B cell (primary cell): ENCODE measurements around the gene RIT2.

ENCODE experiments used
- EZH2 ChIP-seq: IDR thresholded peaks from 2 replicates; pipeline ENCODE4 v1.6.1; 2012; ENCODE audit warnings: borderline replicate concordance, low read depth, mild to moderate bottlenecking, moderate library complexity, low read length; ENCODE audit not compliant: insufficient read depth, poor library complexity, severe bottlenecking
- TF ChIP-seq, protein P1 (sequence below): fragments of 200-600 bp; IDR thresholded peaks from one replicate; pipeline ENCODE4 v1.8.0; 2022; ENCODE audit warnings: antibody characterized with exemption, mild to moderate bottlenecking

DNA sequence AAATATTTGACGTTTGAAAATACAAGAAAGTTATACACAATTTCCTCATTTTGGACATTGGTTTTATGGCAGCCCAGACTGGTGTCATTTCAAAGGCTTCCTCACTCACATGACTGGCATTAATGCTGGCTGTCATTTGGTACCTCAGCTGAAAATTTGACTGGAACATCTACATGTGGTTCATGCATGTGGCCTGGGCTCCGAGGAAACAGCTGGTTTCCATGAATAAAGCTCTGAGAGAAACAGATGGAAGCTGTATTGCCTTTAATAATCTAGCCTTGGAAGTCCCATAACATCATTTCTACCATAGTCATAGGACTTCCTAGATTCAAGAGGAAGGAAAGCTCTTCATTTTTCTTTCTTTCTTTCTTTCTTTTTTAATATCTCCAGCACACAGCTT lies 42.9 kb upstream of the RIT2 start:
- TF ChIP-seq, protein P1, sequence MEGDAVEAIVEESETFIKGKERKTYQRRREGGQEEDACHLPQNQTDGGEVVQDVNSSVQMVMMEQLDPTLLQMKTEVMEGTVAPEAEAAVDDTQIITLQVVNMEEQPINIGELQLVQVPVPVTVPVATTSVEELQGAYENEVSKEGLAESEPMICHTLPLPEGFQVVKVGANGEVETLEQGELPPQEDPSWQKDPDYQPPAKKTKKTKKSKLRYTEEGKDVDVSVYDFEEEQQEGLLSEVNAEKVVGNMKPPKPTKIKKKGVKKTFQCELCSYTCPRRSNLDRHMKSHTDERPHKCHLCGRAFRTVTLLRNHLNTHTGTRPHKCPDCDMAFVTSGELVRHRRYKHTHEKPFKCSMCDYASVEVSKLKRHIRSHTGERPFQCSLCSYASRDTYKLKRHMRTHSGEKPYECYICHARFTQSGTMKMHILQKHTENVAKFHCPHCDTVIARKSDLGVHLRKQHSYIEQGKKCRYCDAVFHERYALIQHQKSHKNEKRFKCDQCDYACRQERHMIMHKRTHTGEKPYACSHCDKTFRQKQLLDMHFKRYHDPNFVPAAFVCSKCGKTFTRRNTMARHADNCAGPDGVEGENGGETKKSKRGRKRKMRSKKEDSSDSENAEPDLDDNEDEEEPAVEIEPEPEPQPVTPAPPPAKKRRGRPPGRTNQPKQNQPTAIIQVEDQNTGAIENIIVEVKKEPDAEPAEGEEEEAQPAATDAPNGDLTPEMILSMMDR = no peak
- no peak for TF ChIP-seq EZH2
